DLD1 (cell line): ENCODE data around the gene SDHB.
"Not testable (repeated sequence)": the region's sequence is repeated elsewhere in the genome, so short reads cannot be mapped to it uniquely, and the experiment has no call there.

Experiments
- in situ Hi-C: cut with HindIII; loops from 2 replicates; pipeline ENCODE4 v1.10.0; 2017; ENCODE audit warnings: low sequenced_read_pairs

SDHB gene

DNA sequence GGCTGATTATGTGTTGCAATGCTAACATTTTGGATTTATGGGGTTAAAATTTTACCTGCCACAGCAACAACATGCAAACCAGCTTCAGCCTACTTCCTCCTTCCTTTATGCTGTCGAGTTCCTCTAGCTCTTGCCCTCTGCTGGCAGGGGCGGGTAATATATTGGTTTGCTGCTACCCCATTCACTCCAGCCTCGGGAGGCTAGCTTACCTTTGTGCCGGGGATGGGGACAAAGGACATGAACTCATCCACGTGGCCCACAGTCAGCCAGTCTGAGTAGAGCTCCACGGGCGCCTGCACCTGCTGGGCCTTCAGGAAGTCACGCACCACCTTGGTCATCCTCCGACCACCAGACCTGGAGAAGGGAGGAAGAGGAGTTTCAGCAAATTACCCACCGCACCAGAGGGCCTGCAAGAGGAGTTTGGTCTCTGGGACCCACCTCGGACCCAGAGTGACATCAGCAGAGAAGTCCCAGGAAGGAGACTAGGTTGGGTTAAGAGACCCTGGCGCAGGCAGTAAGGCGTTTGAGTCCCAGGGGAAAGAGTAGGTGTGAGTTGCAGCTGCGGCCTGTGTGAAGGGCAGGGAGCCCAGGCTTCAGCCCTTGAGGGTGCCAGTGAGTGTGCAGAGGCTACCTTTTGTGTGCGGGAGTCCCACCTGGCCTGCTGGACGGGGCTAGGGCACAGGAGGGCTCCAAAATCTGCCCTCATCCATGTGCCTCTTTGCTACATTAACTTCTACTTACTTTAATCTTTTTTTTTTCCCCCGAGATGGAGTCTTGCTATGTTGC is 21.8 kb upstream of the SDHB start:
- in situ Hi-C loops, result no loop called here

DNA sequence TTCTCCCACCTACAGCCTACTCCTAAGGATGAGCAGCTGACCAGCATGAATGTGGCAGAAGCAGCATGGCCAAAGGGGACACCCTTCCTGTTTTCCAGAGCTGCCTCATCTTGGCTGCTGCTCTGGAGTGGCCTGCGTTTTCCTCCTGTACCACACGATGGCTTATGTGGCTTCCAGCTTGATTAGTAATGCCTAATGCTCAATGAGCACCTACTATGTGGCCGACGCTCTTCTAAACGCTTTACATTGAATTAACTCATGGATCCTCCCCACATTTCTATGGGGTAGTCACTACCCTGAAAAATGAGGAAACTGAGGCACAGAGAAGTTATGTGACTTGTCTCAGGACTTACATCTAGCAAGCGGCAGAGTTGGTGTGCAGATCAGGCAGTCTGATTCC is 18.0 kb upstream of the SDHB start:
- in situ Hi-C loops, result no loop called here

DNA sequence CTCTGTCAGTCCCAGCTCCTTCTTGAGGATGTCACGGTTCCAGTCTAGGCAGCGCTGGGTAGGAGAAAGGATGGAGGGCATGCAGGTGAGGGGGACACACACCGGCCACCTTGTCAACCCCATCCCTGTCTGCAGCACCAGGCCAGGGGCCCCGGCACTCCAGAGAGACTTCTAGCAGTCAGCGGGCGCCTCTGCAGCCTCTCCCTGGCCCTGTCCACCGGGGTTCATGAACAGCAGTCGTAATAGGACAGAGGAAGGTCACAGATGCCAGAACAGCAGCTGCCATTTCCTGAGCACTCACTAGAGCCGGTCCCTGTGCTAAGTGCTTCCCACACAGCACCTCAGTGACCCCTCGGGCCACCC is 16.3 kb upstream of the SDHB start:
- in situ Hi-C loops, result no loop called here

DNA sequence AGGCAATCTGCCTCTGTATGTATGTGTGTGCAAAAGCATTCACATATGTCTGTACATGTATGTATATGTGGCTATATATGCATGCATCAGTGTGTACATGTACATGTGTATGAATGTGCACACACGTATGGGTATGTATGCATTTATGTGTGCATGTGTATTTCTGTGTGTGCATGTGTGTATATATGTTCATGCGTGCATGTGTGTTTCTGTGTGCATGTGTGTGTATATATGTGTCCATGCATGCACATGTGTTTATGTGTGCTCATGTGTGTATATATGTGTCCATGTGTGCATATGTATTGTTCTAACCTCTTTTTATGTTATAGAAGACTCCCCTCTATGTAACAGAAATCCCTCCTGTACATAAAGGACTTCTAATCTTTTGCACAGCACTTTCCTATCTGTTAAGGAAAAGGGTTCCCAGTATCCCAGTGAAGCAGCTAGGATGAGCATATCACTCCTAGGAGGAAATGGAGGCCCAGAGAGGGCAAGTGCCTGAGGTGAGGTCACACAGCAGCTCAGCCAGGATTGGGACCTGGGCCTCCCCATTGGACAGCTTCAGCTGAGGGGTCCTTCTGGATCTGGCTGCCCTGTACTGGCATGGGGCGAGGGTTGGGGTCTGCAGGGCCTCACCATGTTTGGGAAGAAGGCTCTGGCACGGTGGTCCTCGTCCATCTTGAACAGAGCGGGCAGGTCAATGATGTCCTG is 15.8 kb upstream of the SDHB start:
- in situ Hi-C loops, result no loop called here

DNA sequence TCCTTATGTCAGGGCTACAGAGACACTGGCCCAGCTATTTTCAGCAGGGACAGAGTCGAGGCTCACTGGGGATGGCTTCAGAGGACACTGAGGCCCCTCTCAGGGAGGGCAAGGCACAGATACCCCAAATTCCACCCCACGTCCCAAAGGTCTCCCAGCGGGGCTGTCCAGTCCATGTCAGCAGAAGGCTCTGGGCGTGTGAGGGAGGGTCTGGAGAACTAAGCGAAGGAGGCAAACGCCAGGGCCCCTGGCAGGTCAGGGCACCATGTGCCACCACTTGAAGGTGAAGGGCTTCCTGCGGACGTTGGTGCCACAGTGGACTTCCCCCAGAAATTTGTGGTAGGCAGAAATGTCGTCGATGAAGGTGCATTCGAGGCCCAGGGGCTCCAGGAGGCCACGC is 15.0 kb upstream of the SDHB start:
- in situ Hi-C loops, result no loop called here

DNA sequence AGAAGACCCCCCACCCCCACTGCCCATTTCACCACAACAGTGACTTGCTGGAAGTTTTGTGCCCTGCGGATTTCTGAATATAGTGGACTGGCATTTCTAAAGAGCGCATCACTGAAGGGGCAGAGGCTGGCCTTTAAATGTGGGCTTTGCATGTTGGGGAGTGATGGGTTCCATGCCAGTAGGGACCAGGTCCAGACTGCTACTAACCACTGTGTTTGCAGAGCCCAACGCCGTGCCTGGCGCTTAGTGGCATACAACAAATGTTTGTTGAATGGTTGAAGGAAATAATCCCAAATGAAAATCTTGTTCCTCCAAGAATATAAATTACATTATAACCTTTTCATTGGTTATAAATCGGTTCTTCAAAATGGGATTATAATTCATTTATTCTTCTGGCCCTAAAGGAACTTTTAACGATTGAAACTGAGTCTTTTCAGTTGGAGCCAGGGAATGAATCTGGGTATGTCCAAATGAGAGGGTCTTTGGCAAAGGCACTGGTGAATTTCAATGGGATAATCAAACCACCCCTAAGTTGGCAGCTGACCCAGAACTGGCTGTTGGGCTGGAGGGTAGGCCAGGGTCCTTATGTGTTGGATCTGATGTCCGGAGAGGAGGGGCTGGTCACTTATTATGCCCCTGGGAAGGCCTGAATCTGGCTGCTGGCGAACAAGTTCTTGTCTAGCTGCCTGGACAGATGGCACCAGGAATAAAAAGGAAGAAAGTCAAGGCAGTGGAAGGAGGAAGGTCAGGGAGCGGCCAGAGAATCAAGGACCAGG is 13.8 kb upstream of the SDHB start:
- in situ Hi-C loops, result no loop called here

DNA sequence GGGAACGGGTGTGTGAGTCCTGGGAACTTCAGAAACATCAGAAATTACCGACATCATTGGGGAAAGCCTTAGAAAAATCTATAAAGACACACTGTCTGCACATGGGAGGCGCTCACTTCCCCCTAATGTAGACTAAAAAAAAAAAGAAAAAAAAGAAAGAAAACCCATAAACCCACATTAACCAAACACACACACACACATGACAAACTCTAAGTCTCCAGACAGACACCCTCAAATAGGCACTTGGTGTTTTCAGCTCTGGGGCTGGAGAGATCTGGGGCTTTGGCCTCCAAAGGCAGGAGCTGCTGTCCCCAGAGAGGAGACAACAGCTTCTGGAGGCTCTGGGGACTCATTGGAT is 13.2 kb upstream of the SDHB start:
- in situ Hi-C loops, result no loop called here

DNA sequence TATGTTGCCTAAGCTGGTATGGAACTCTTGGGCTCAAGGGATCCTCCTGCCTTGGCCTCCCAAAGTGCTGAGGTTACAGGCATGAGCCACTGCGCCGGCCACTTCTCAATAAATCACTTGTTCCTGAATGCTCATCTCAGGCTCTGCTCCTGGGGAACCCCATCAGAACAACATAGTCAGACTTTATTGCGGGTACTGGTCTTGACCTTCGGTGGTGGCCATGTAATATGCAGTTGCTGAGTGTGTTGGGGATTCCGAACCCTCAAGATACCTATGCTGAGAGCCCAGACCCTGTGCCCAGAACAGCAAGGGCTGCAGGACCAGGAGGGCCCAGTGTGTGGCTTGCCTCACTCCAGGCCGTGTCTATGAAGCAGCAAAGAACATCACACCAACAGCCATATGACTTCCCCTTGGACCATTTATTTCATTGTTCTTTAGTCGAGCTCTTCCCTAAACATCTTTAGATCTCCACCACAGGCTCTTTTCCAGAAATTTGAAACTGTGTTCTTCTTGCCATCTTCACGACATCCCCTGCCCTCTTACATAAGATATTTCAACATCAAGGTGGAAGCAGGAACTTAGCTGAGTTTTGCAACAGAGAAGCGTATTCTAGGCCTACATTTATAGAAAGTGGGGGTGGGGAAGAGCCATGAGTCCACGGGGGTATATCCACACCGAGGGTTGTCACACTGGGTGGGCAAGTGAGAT is 12.7 kb upstream of the SDHB start:
- in situ Hi-C loops, result no loop called here

DNA sequence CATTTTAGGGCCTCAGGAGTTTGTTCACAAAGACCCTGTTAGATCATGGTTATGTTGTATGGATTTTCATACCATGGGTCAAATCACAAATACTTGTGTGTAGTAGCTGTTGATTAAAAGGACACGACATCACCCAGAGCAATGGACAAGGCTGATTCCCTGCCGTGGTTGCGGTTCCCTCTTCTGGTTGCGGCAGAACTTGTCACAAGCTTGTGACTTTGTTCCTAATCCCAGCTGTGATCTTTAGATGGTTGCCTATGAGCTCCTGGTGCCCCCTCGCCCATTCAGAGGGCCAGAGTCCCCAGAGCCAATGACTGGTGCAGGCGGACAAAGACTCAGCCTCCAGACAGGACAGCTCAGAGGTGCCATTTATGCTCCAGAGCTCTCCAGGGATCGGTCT is 11.8 kb upstream of the SDHB start:
- in situ Hi-C loops, result no loop called here

DNA sequence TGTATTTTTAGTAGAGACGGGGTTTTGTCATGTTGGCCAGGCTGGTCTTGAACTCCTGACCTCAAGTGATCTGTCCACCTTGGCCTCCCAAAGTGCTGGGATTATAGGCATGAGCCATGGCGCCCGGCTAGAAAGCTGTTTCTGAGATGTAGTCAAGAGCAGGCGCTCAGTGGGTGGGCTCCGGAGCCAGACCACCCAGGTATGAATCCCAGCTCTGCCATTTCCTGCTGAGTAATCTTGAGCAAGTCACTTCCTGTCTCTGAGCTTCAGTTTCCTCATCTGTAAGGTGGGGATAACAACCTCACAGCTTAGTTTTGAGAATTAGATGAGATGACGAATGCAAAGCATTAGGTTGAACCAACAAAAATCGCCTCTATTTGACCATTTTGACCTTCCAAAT is 8.9 kb upstream of the SDHB start:
- in situ Hi-C loops, result not testable (repeated sequence)

DNA sequence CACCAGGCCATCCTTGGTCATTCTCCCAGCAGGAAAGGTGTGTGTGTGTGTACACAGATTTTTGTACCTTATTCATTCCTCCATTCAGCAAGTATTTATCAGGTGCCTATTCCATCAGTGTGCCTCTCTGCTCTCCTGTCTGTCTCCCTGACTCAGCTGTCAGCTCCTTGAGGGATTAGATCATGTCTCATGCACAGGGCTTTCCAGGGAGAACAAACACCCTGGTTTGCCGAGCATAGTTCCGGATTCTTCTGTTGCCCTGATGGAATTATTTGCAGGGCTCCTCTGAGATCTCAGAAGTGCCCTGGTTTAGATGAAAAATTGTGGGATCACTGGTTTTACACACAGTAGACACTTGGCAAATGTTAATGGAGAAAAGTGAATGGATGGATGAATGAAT is 8.1 kb upstream of the SDHB start:
- in situ Hi-C loops, result no loop called here

DNA sequence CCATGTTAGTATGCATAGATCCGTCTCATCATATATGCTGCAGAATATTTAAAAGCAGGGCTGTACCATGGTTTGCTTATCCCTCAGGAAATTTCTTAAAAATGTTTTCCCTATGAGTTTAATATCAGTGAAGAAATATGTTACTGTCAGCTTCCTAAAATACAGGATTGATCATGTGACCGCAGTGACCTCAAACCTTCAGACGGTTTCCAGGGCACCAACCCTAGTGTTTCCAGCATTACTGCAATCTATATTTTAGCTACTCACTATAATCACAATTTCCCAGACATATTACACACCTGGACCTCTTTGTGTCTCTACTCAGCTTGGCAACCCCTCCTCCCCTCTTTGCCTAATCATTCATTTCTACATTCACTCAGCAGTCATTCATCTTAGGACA is 7.7 kb upstream of the SDHB start:
- in situ Hi-C loops, result no loop called here

DNA sequence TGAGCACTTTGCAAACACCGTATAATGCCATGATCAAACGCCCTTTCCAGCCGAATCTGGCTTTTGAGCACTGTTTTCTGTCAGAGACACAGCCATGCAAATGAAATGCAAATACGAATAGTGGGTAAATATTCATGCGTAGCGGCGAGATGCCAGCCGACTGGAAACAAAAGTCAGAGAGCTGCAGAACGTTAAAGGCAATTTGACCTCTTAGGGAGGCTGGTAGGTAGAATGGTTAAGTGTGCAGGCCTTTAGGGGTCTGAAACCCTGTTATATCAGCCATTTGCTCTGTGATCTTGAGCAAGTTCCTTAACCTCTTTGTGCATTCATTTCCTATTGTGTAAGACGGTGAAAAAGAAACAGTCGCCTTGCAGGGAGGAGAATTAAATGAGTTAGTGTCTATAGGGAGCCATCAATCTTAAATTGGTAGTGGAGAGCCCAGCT is 6.5 kb upstream of the SDHB start:
- in situ Hi-C loops, result no loop called here

DNA sequence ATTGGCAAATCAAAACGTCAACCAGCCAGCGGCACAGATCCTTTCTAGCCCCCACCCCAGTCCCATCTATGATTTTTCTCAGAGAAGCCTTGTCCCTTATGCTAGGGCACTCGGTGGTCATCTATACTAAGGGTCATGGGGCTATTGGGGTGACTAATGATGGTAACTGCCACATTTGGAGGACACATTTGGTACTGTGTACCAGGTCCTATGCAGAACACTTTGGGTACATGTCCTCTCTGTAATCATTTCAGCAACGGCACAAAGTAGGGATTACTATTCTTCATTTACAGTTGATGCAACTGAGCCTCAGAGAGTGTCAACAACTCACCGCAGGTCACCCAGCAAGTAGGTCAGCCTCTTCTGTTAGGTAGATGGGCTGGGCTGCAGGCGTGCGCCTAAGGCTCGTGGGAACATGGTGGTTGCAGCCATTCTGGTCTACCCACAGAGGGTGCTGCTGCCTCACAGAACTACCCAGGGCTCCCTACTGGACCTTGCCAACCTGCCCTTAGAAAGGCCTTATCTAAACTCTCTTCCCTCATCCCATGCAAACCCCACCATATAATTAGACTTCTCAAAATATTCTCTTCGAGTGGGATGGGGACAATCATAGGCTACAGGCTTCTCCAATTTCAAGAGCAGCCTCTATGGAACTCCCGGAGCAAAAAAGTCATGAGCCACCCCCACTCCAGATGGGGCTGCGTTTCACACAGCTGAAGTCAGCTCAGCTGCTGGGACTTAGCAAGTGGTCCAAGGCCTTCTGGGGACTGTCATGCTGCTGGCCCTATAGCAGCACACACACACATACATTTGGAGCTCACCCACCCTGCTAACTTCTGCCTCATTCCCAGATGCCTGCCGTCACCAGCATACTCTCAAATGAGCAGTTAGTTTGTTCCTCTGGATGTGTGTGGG is 5.8 kb upstream of the SDHB start:
- in situ Hi-C loops, result no loop called here

DNA sequence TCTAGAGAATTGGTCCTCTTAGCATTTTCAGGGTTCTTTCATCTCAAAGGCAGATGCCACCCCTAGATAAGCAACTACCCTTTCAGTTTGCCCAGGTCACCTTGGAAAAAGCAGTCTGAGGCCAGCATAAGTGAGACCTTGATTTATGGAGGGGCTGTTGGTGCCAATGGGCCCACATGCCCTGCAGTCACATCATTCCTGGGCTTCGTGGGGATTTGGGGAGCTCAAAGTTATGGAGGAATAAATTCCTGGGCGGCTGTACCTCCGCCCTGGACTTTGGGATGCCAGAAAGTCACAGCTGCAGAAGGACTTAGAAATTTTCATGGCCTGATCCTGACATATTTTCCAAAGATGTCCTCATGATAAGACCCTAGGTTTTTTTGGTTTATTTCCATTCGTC is 2.7 kb upstream of the SDHB start:
- in situ Hi-C loops, result no loop called here

DNA sequence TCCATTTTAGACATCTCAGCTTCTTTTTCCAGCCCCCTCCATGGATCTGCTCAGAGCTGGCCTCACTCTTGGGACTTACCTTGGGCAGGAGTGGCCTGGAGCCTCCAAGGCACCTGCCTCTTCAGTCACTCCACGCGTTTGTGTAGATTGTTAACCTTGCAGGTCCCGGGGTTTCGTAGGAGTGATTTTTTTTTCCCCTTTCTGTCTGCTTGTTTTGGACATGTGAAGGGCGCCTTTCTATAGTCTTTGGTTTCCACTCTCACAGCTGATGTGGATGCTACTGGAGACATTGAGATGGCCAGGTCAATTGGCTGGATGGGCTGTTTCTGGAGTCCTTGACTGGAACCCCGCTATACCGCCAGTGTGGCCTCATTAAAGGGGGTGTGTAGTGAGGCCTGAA is 2.0 kb upstream of the SDHB start:
- in situ Hi-C loops, result no loop called here

DNA sequence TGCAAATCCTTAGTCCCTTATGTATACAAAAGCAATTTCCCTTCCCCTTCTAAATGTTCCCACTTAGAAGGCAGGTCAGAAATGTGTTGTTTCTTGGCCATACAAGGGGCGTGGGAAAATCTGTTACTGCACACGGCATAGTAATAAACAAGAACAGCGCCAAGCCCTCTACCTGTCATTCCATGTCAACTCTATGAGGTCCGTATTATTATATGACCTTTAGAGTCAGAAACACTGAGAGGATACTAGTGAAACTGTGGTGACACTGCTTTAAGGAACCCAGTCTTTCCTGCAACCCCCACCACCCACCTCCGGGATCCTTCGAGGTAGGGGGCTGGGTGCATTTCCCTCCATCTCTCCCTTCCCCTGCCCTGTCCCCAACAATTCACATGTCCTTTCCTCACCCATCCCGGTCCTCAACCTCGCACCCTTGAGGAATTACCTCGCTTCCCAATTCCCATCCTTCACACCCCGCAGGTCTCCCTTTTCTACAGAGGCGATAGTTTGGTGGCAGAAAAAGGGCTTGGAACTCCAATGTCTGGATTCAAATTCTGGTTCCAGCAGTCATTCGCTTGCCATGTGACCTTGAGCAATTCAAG is 647 bp downstream of the SDHB start:
- in situ Hi-C loops, result no loop called here

DNA sequence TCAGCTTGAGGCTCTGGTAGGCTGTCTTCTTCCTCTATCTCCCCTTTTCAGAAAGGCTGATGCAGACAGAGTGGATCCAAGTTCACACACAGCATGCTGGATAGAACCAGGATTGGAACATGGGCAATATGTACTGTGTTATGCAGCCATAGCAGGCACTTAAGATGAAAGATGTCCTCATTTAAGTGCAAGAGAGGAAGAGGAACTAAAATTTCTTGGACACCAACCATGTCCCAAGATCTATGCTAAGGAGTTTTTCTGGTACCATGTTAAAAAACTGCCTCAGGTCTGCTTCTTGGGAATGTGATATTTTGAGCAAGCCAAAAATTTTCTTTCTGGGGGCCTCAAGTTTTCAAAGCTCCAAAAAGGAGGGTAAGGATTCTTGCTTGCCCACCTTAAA is 1.2 kb downstream of the SDHB start:
- in situ Hi-C loops, result no loop called here

DNA sequence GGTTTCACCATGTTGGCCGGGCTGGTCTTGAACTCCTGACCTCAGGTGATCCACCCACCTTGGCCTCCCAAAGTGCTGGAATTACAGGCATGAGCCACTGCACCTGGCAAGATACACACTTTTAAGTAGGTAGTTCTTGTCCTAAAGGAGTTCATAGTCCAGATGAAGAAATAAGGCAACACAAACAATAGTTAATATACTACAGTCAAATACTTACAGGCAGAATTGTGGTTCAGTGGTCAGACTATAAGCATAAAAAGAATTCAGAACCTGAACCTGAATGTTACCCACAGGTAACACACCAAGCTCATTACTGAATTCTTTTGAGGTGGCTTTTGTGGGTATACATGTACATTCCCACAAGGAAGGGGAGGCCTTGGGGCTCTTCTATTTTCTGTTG is 1.8 kb downstream of the SDHB start:
- in situ Hi-C loops, result no loop called here

DNA sequence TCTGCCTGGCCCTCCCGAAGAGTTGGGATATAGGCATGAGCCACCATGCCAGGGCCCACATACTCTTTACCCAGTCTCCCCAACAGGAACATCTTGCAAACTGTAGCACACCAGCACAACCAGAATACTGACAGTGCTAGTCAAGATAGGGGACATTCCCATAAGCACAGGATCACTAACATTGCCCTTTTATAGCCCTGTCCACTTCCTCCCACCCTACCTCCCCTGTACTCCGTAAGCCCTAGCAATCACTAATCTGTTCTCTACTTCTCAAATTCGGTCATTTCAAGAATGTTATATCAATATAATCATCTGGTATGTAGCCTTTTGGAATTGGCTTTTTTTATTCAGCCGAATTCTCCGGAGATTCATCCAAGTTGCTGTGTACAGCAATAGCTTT is 5.9 kb downstream of the SDHB start:
- in situ Hi-C loops, result no loop called here
